GM23248 (cell line): ENCODE measurements around the gene PSMC5.

ENCODE experiments used
- EZH2 ChIP-seq: fragments of 200-600 bp; sonication (generic); IDR thresholded peaks from 2 replicates; pipeline ENCODE4 v1.6.1; 2018; ENCODE audit warnings: antibody characterized with exemption, mild to moderate bottlenecking; ENCODE audit not compliant: insufficient read depth, poor library complexity, severe bottlenecking
- EZH2phosphoT487 ChIP-seq: fragments of 200-600 bp; sonication (generic); IDR thresholded peaks from 2 replicates; pipeline ENCODE4 v1.6.1; 2018; ENCODE audit warnings: antibody characterized with exemption, moderate library complexity, mild to moderate bottlenecking, low read depth; ENCODE audit not compliant: insufficient read depth

GRCh38 chr17:63783522-63783921 is 43.7 kb upstream of the PSMC5 start:
- TF ChIP-seq EZH2phosphoT487 = no peak
- no peak for TF ChIP-seq EZH2
